Endothelial cell (in vitro differentiated cells): ENCODE measurements around the gene ZNF787. TPM values are rescaled to one million over a fixed set of nuclear protein-coding genes. Genes with fewer than 3 reads are reported as not detected.

Source experiments
- DNase-seq: peaks from one replicate; pipeline ENCODE4 v3.0.0; 2021; ENCODE audit warnings: low spot score
- H3K27ac Mint-ChIP-seq: one replicate; pipeline ENCODE4 v1.8.0; 2021; ENCODE audit warnings: mixed read lengths, inconsistent platforms; ENCODE audit not compliant: unreplicated experiment
- H3K27me3 Mint-ChIP-seq: one replicate; pipeline ENCODE4 v1.8.0; 2021; ENCODE audit warnings: mild to moderate bottlenecking, moderate library complexity, mixed read lengths, inconsistent platforms; ENCODE audit not compliant: unreplicated experiment
- H3K36me3 Mint-ChIP-seq: one replicate; pipeline ENCODE4 v1.8.0; 2021; ENCODE audit warnings: mild to moderate bottlenecking, low read depth, mixed read lengths, inconsistent platforms; ENCODE audit not compliant: unreplicated experiment
- H3K4me1 Mint-ChIP-seq: one replicate; pipeline ENCODE4 v1.8.0; 2021; ENCODE audit warnings: mild to moderate bottlenecking, mixed read lengths, inconsistent platforms; ENCODE audit not compliant: unreplicated experiment
- H3K4me3 Mint-ChIP-seq: one replicate; pipeline ENCODE4 v1.8.0; 2021; ENCODE audit warnings: mild to moderate bottlenecking, mixed read lengths, inconsistent platforms; ENCODE audit not compliant: unreplicated experiment
- H3K9me3 Mint-ChIP-seq: one replicate; pipeline ENCODE4 v1.8.0; 2021; ENCODE audit warnings: mixed read lengths, inconsistent platforms; ENCODE audit not compliant: unreplicated experiment
- total RNA-seq: library from RNA; stranded (reverse); fragmentation: NEBNext Ultra II Directional; extraction: Animal tissue kit (Norgen Biotek cat#: 25700); gene quantifications from one replicate; pipeline ENCODE4 v1.2.1, GENCODE V29; 2021; ENCODE audit not compliant: unreplicated experiment
- TF ChIP-seq, protein P1 (sequence below): fragments of 200-600 bp; sonication (generic); IDR thresholded peaks from one replicate; pipeline ENCODE4 v1.5.0; 2021; ENCODE audit warnings: antibody characterized with exemption; ENCODE audit not compliant: unreplicated experiment

The ZNF787 gene
- total RNA-seq, 1 donor from 2014 or later, result 31.2 TPM

DNA sequence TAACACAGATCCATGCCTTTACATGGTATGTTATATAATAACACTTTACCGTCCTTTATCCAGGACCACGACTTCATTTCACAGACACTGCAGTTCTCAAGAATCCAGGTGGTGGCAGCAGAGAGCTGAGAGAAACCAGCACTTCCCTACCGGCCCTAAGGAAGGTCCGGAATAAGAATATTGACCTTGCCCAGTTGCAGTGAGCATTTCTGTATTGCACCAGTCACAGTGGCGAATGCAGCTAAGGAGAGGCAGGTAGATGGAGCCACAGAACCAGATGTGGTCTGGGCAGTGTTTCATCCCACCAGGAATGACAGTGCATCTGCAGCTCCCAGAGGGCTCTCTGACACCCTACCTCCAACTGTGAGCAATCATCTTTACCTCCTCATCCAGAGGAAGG lies 44.6 kb downstream of the ZNF787 start:
- Mint-ChIP-seq H3K27ac (no peak overlapping the region), H3K36me3 (peaks cover 3% of the 10 kb centered on the region), H3K4me3 (no peak overlapping the region), H3K9me3 (no peaks in the 10 kb centered on the region), H3K4me1 (peaks cover 9% of the 10 kb centered on the region), H3K27me3 (peaks cover 5% of the 10 kb centered on the region)
- DNase-seq, result peak; percentile 75
- TF ChIP-seq, protein P1, sequence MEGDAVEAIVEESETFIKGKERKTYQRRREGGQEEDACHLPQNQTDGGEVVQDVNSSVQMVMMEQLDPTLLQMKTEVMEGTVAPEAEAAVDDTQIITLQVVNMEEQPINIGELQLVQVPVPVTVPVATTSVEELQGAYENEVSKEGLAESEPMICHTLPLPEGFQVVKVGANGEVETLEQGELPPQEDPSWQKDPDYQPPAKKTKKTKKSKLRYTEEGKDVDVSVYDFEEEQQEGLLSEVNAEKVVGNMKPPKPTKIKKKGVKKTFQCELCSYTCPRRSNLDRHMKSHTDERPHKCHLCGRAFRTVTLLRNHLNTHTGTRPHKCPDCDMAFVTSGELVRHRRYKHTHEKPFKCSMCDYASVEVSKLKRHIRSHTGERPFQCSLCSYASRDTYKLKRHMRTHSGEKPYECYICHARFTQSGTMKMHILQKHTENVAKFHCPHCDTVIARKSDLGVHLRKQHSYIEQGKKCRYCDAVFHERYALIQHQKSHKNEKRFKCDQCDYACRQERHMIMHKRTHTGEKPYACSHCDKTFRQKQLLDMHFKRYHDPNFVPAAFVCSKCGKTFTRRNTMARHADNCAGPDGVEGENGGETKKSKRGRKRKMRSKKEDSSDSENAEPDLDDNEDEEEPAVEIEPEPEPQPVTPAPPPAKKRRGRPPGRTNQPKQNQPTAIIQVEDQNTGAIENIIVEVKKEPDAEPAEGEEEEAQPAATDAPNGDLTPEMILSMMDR, result peak; percentile 86

DNA sequence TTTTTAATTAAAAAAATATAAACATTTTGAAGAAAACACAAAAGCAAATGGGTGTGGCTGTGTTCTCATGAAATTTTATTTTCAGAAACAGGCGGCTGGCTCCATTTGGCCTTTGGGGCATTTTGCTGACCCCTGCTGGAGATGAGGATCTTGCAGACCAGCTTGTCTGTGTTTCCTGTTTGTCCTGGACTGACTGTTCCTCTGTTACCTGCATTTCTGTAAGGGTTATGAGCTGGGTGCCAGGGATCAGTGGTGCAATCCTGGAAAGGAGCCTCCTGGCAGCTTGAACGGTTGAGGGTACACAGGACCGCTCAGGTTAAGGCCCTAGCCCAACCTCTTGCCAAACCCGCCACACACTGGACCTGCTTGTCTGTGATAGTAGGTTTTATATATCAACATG lies 49.9 kb downstream of the ZNF787 start:
- peak; percentile 31 for DNase-seq
- Mint-ChIP-seq H3K4me1 (peaks cover 6% of the 10 kb centered on the region), H3K27me3 (no peaks in the 10 kb centered on the region), H3K9me3 (no peaks in the 10 kb centered on the region), H3K27ac (no peak overlapping the region), H3K36me3 (no peaks in the 10 kb centered on the region), H3K4me3 (no peak overlapping the region)
- TF ChIP-seq, protein P1, result peak; percentile 50

GRCh38 chr19:56069642-56070041 lies 51.5 kb downstream of the ZNF787 start:
- H3K9me3 Mint-ChIP-seq, result no peaks in the 10 kb centered on the region
- DNase-seq, result no peak
- H3K27ac Mint-ChIP-seq, result no peak overlapping the region
- no peaks in the 10 kb centered on the region for H3K36me3 Mint-ChIP-seq
- H3K27me3 Mint-ChIP-seq, result no peaks in the 10 kb centered on the region
- H3K4me3 Mint-ChIP-seq, result no peak overlapping the region
- TF ChIP-seq, protein P1, result no peak
- peaks cover 6% of the 10 kb centered on the region for H3K4me1 Mint-ChIP-seq

GRCh38 chr19:56066152-56067023 lies 54.7 kb downstream of the ZNF787 start:
- Mint-ChIP-seq H3K27me3 (no peaks in the 10 kb centered on the region), H3K27ac (peak overlapping the region; percentile 48), H3K9me3 (peaks cover 13% of the 10 kb centered on the region), H3K4me1 (peaks cover 6% of the 10 kb centered on the region), H3K4me3 (peak overlapping the region; percentile 73), H3K36me3 (no peaks in the 10 kb centered on the region)
- peak; percentile 80 for DNase-seq
- TF ChIP-seq, protein P1, result peak; percentile 87

- H3K4me1 Mint-ChIP-seq, result no peaks in the 10 kb centered on the region
- no peak for DNase-seq
- H3K4me3 Mint-ChIP-seq, result peak overlapping the region; percentile 56
- TF ChIP-seq, protein P1, result no peak
- H3K36me3 Mint-ChIP-seq, result peaks cover 17% of the 10 kb centered on the region
- peaks cover 23% of the 10 kb centered on the region for H3K9me3 Mint-ChIP-seq
- H3K27ac Mint-ChIP-seq, result no peak overlapping the region
- peaks cover 6% of the 10 kb centered on the region for H3K27me3 Mint-ChIP-seq
Observed at GRCh38 chr19:56053596-56053995, 67.5 kb downstream of the ZNF787 start.
